Stomach (tissue), 4 donors: Measurements from ENCODE around the gene MRPL14.

ENCODE experiments used
- POLR2AphosphoS5 ChIP-seq, 3 donors: sonication (generic); formaldehyde crosslinking; IDR thresholded peaks; one replicate each; pipeline ENCODE4 v1.6.1; 2016; ENCODE audit warnings: antibody characterized with exemption in 3 of 3
- TF ChIP-seq, protein P1 (sequence below), 7 experiments: fragments of 450-650 bp in 4 of 7; fragments of 200-600 bp in 3 of 7; sonication (generic) in 3 of 7; IDR thresholded peaks; one replicate each; pipeline ENCODE4 v1.5.1; 2016 to 2019; ENCODE audit warnings: antibody characterized with exemption in 7 of 7, control low read depth in 2 of 7, mild to moderate bottlenecking in 1 of 7

DNA sequence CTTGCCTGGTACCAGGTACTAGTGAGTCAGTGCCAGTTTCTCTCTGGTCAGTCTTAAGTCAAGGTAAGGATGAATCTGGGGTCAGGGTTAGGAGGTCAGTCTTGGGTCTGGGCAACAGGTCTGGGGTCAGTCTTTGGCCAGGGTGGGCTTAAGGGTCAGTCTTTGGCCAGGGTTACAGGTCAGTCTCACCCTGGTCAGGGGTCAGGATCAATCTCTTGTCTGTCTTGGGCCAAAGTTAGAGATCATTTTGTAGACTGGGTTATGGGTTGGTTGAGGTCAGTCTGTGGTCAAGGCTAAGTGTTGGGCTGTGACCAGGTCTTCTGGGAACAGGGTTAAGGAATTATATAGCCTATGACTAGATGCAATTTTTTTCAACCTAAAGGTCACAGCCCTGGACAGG, 18.6 kb upstream of the MRPL14 start:
- TF ChIP-seq, protein P1, sequence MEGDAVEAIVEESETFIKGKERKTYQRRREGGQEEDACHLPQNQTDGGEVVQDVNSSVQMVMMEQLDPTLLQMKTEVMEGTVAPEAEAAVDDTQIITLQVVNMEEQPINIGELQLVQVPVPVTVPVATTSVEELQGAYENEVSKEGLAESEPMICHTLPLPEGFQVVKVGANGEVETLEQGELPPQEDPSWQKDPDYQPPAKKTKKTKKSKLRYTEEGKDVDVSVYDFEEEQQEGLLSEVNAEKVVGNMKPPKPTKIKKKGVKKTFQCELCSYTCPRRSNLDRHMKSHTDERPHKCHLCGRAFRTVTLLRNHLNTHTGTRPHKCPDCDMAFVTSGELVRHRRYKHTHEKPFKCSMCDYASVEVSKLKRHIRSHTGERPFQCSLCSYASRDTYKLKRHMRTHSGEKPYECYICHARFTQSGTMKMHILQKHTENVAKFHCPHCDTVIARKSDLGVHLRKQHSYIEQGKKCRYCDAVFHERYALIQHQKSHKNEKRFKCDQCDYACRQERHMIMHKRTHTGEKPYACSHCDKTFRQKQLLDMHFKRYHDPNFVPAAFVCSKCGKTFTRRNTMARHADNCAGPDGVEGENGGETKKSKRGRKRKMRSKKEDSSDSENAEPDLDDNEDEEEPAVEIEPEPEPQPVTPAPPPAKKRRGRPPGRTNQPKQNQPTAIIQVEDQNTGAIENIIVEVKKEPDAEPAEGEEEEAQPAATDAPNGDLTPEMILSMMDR (IDR thresholded peaks at IDR 0.05), result no peak
- no peak for TF ChIP-seq POLR2AphosphoS5 (IDR thresholded peaks at IDR 0.05)
